SK-N-SH treated with all-trans-retinoic acid at 6 μM for 48 hours (cell line): ENCODE results near the gene CHSY1.

Source experiments
- ATAC-seq: fragments of 200-7000 bp; cut with Tn5 transposase; 3 replicates; pipeline ENCODE4 v1.9.1; 2020; ENCODE audit warnings: mild to moderate bottlenecking, moderate library complexity
- ARNTL ChIP-seq: fragments of 450-650 bp; formaldehyde crosslinking; IDR thresholded peaks from 2 replicates; pipeline ENCODE4 v1.5.0; 2020; ENCODE audit warnings: low read depth, mild to moderate bottlenecking, moderate library complexity, borderline replicate concordance
- BACH2 ChIP-seq: fragments of 250-450 bp; sonication (Bioruptor Pico); IDR thresholded peaks from 2 replicates; pipeline ENCODE4 v1.9.0; 2021; ENCODE audit warnings: mild to moderate bottlenecking, borderline replicate concordance
- CSDC2 ChIP-seq: fragments of 250-450 bp; sonication (Bioruptor Pico); IDR thresholded peaks from 2 replicates; pipeline ENCODE4 v1.5.0; 2020; ENCODE audit warnings: mild to moderate bottlenecking, moderate library complexity
- ESRRG ChIP-seq: fragments of 250-450 bp; sonication (Bioruptor Pico); IDR thresholded peaks from 2 replicates; pipeline ENCODE4 v1.6.1; 2021; ENCODE audit warnings: mild to moderate bottlenecking
- GLIS3 ChIP-seq: fragments of 250-450 bp; sonication (Bioruptor Pico); IDR thresholded peaks from 2 replicates; pipeline ENCODE4 v1.5.0; 2020; ENCODE audit warnings: mild to moderate bottlenecking, moderate library complexity
- ISL1 ChIP-seq: fragments of 250-450 bp; sonication (Bioruptor Pico); IDR thresholded peaks from 2 replicates; pipeline ENCODE4 v2.1.2; 2022; ENCODE audit warnings: mild to moderate bottlenecking, moderate library complexity
- OSR1 ChIP-seq: fragments of 250-450 bp; sonication (Bioruptor Pico); IDR thresholded peaks from 2 replicates; pipeline ENCODE4 v1.8.0; 2022; ENCODE audit warnings: moderate library complexity, mild to moderate bottlenecking, inconsistent platforms
- PPARA ChIP-seq: fragments of 250-450 bp; sonication (Bioruptor Pico); IDR thresholded peaks from 2 replicates; pipeline ENCODE4 v1.5.0; 2020; ENCODE audit warnings: mild to moderate bottlenecking, borderline replicate concordance
- RARB ChIP-seq: fragments of 250-450 bp; sonication (Bioruptor Pico); IDR thresholded peaks from 2 replicates; pipeline ENCODE4 v1.8.0; 2021; ENCODE audit warnings: mild to moderate bottlenecking, moderate library complexity
- SNAI2 ChIP-seq: fragments of 250-450 bp; sonication (Bioruptor Pico); IDR thresholded peaks from 2 replicates; pipeline ENCODE4 v1.5.0; 2020; ENCODE audit warnings: mild to moderate bottlenecking, moderate library complexity
- TOX ChIP-seq: fragments of 250-450 bp; sonication (Bioruptor Pico); IDR thresholded peaks from 2 replicates; pipeline ENCODE4 v1.8.0; 2021; ENCODE audit warnings: mild to moderate bottlenecking, moderate library complexity, borderline replicate concordance
- ZC3H10 ChIP-seq: fragments of 250-450 bp; sonication (Bioruptor Pico); IDR thresholded peaks from 2 replicates; pipeline ENCODE4 v1.5.1; 2021; ENCODE audit warnings: mild to moderate bottlenecking, moderate library complexity
- ZFP30 ChIP-seq: fragments of 450-650 bp; formaldehyde crosslinking; IDR thresholded peaks from 2 replicates; pipeline ENCODE4 v1.5.0; 2022; ENCODE audit warnings: mild to moderate bottlenecking, moderate library complexity
- ZNF565 ChIP-seq: fragments of 450-650 bp; formaldehyde crosslinking; conservative IDR thresholded peaks from 2 replicates; pipeline ENCODE4 v1.5.0; 2020; ENCODE audit warnings: low read depth, mild to moderate bottlenecking, moderate library complexity
- ZNF70 ChIP-seq: fragments of 450-650 bp; formaldehyde crosslinking; IDR thresholded peaks from 2 replicates; pipeline ENCODE4 v1.5.0; 2020; ENCODE audit warnings: mild to moderate bottlenecking, moderate library complexity
- ZNF8 ChIP-seq: fragments of 450-650 bp; formaldehyde crosslinking; IDR thresholded peaks from 2 replicates; pipeline ENCODE4 v1.5.0; 2020; ENCODE audit warnings: mild to moderate bottlenecking, moderate library complexity
- TF ChIP-seq, protein P1 (sequence below): fragments of 250-450 bp; sonication (Bioruptor Pico); IDR thresholded peaks from 2 replicates; pipeline ENCODE4 v1.8.0; 2020; ENCODE audit warnings: mild to moderate bottlenecking, moderate library complexity, borderline replicate concordance
- TF ChIP-seq, protein P2 (sequence below): fragments of 250-450 bp; sonication (Bioruptor Pico); IDR thresholded peaks from 2 replicates; pipeline ENCODE4 v1.5.1; 2020; ENCODE audit warnings: low read depth, mild to moderate bottlenecking, moderate library complexity
- TF ChIP-seq, protein P3 (sequence below): fragments of 250-450 bp; sonication (Bioruptor Pico); IDR thresholded peaks from 2 replicates; pipeline ENCODE4 v1.5.1; 2021; ENCODE audit warnings: mild to moderate bottlenecking, moderate library complexity
- TF ChIP-seq, protein P4 (sequence below): fragments of 250-450 bp; sonication (Bioruptor Pico); IDR thresholded peaks from 2 replicates; pipeline ENCODE4 v1.8.0; 2021; ENCODE audit warnings: low read depth, mild to moderate bottlenecking, moderate library complexity, borderline replicate concordance

The CHSY1 gene

DNA sequence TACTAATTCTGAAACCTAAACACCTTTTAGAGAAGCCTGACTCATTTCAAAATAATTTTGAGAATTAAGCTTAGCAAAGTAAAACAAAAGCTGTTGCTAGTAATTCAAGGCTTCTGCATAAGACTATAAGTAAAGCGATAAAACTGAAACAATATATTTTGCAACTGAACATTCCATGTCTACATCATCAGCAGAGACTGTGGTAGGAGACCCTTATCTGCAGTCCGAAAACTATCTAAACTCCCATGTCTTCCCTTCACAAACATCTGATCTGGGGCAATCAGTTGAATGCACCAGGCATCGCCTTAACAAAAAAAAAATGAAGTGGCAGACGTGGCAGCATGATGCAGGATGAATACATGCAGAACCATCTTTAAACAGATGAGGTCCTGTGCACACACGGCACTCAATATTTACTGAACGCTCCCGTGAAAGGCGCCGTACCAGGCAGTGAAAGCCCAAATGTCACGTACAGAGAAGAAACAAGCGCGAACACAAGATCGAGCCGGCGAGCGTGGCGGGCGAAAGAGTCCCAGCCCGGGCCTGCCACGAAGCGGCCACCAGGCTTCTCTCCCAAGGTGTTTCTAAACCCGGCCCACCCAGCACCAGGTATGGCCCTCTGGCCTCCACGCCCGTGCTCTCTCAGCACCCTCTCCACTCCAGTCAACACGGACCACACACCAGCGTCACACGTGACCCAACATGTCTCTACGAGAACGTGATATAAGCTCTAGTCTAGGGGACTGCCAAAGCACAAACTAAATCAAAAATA, 63.0 kb downstream of the CHSY1 start:
- peak; percentile 33; the same call in 2 of the 3 replicates for ATAC-seq
- TF ChIP-seq TOX: no peak
- TF ChIP-seq ZNF70 (CRISPR knock-in tag): no peak
- TF ChIP-seq, protein P1, sequence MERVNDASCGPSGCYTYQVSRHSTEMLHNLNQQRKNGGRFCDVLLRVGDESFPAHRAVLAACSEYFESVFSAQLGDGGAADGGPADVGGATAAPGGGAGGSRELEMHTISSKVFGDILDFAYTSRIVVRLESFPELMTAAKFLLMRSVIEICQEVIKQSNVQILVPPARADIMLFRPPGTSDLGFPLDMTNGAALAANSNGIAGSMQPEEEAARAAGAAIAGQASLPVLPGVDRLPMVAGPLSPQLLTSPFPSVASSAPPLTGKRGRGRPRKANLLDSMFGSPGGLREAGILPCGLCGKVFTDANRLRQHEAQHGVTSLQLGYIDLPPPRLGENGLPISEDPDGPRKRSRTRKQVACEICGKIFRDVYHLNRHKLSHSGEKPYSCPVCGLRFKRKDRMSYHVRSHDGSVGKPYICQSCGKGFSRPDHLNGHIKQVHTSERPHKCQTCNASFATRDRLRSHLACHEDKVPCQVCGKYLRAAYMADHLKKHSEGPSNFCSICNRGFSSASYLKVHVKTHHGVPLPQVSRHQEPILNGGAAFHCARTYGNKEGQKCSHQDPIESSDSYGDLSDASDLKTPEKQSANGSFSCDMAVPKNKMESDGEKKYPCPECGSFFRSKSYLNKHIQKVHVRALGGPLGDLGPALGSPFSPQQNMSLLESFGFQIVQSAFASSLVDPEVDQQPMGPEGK (CRISPR knock-in tag): no peak

DNA sequence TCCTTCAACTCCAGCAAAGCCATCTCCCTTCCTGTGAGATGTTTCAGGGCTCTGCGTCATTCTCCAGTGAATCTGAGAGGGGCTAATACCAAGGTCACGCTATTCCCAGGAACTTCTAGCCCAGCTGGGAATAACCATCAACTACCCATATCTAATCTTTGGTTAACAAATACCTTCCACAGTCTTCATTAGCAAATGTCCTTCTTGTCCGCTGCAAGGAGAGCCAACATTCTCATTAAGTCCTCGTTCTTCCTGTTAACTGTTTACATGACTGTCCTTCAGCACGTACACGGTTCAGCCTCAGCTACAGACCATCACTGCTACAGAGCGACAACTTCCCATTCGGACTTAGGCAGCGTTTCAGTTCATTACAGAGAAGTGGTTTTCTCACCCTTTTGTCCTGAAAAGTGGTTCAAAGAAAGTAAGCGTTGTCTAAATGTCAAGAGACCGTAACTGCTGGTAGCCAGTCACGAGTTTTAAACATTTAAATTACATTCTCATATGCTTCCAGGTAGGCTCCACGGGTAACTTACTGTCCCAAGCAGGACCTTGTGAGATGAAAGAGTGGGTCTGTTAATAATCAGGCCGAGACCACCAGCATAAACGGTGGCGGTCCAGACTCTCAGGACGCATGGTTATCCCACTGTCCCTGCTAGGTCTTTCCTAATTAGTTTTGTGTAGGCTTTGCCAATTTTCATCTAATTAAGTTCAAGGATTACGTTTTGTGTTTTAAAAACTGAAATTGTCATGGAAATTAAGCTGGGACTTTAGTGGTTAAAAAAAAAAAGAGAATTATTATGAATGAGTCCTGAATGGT, 63.8 kb downstream of the CHSY1 start:
- ATAC-seq: no peak
- TF ChIP-seq GLIS3 (CRISPR knock-in tag): no peak
- TF ChIP-seq, protein P1 (CRISPR knock-in tag): no peak
- TF ChIP-seq, protein P2, sequence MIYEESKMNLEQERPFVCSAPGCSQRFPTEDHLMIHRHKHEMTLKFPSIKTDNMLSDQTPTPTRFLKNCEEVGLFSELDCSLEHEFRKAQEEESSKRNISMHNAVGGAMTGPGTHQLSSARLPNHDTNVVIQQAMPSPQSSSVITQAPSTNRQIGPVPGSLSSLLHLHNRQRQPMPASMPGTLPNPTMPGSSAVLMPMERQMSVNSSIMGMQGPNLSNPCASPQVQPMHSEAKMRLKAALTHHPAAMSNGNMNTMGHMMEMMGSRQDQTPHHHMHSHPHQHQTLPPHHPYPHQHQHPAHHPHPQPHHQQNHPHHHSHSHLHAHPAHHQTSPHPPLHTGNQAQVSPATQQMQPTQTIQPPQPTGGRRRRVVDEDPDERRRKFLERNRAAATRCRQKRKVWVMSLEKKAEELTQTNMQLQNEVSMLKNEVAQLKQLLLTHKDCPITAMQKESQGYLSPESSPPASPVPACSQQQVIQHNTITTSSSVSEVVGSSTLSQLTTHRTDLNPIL (CRISPR knock-in tag): no peak
- TF ChIP-seq, all 23 proteins: peak for 0

DNA sequence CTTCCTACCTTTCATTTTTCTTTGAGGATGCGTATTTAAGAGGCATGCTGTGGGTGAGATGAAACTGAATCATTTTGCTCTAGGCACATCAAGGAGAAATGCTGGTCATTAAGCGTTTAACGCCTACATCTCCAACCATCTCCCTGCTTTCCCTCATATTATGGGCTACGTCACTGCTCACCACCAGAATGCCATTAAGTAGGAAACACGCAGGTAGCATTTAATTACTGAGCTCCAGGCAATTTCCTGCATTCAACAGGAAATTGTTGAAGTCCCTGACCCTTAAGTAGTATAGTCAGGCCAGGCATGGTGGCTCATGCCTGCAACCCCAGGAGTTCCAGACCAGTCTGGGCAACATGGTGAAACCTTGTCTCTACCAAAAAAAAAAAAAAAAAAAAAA, 66.1 kb downstream of the CHSY1 start:
- no peak for ATAC-seq
- no peak for TF ChIP-seq CSDC2 (CRISPR knock-in tag)
- no peak for TF ChIP-seq SNAI2 (CRISPR knock-in tag)
- TF ChIP-seq, protein P3, sequence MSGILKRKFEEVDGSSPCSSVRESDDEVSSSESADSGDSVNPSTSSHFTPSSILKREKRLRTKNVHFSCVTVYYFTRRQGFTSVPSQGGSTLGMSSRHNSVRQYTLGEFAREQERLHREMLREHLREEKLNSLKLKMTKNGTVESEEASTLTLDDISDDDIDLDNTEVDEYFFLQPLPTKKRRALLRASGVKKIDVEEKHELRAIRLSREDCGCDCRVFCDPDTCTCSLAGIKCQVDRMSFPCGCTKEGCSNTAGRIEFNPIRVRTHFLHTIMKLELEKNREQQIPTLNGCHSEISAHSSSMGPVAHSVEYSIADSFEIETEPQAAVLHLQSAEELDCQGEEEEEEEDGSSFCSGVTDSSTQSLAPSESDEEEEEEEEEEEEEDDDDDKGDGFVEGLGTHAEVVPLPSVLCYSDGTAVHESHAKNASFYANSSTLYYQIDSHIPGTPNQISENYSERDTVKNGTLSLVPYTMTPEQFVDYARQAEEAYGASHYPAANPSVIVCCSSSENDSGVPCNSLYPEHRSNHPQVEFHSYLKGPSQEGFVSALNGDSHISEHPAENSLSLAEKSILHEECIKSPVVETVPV (CRISPR knock-in tag): no peak

DNA sequence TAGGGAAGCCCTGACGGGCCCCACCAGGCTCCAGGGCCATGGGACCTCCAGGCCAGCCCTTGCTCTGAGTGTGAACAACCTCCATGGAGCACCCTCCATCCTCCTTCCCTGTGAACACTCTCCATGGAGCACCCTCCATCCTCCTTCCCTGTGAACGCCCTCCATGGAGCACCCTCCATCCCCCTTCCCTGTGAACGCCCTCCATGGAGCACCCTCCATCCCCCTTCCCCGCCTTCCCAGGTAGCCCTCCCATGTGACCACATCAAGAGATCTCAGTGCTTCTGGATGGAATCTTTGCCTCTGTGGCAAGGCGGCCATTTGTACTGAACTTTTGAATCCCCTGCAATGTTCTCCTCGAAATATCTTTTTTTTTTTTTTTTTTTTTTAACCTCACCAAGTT, 66.5 kb downstream of the CHSY1 start:
- ATAC-seq: no peak
- TF ChIP-seq, protein P2 (CRISPR knock-in tag): no peak
- TF ChIP-seq ZNF565 (CRISPR knock-in tag) (no peak), GLIS3 (CRISPR knock-in tag) (no peak), BACH2 (CRISPR knock-in tag) (no peak), PPARA (no peak), SNAI2 (CRISPR knock-in tag) (no peak), CSDC2 (CRISPR knock-in tag) (no peak), ARNTL (no peak), OSR1 (CRISPR knock-in tag) (no peak), ZC3H10 (CRISPR knock-in tag) (no peak), ZNF8 (CRISPR knock-in tag) (no peak), TOX (no peak), ZFP30 (CRISPR knock-in tag) (no peak), RARB (no peak), ESRRG (CRISPR knock-in tag) (no peak), ISL1 (CRISPR knock-in tag) (no peak)
- TF ChIP-seq, protein P1 (CRISPR knock-in tag): no peak
- TF ChIP-seq, protein P4, sequence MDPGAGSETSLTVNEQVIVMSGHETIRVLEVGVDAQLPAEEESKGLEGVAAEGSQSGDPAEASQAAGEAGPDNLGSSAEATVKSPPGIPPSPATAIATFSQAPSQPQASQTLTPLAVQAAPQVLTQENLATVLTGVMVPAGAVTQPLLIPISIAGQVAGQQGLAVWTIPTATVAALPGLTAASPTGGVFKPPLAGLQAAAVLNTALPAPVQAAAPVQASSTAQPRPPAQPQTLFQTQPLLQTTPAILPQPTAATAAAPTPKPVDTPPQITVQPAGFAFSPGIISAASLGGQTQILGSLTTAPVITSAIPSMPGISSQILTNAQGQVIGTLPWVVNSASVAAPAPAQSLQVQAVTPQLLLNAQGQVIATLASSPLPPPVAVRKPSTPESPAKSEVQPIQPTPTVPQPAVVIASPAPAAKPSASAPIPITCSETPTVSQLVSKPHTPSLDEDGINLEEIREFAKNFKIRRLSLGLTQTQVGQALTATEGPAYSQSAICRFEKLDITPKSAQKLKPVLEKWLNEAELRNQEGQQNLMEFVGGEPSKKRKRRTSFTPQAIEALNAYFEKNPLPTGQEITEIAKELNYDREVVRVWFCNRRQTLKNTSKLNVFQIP: no peak
